Spleen (tissue), 11 donors: Measurements from ENCODE around the gene MIP. TPM values are rescaled to one million over a fixed set of nuclear protein-coding genes. Genes with fewer than 3 reads are reported as not detected.
A peak's percentile ranks its signal among the peaks of the same experiment; 100 is the strongest.

ENCODE experiments used
- DNase-seq: peaks from one replicate; pipeline ENCODE4 v3.0.0-alpha.2; 2020
- H3K27ac ChIP-seq, 8 donors: fragments of 200-600 bp; sonication (generic) in 7 of 8; 1 replicate in 4 of 8; 2 replicates in 4 of 8; pipeline versions ENCODE4 v1.5.0 to v1.8.0; 2016 to 2021; ENCODE audit warnings: inconsistent platforms in 4 of 8, mild to moderate bottlenecking in 4 of 8, moderate library complexity in 1 of 8
- H3K27me3 ChIP-seq, 7 donors: fragments of 200-600 bp; sonication (generic) in 6 of 7; replicated peaks in 1 of 7; 1 replicate in 4 of 7; 2 replicates in 3 of 7; pipeline versions ENCODE4 v1.5.0 to v1.8.0; 2016 to 2021; ENCODE audit warnings: inconsistent platforms in 3 of 7, mild to moderate bottlenecking in 1 of 7
- H3K36me3 ChIP-seq, 6 donors: fragments of 200-600 bp; sonication (generic) in 5 of 6; 1 replicate in 4 of 6; 2 replicates in 2 of 6; pipeline versions ENCODE4 v1.5.0 to v1.8.0; 2016 to 2021; ENCODE audit warnings: inconsistent platforms in 2 of 6
- H3K4me1 ChIP-seq, 6 donors: fragments of 200-600 bp; sonication (generic) in 5 of 6; 1 replicate in 3 of 6; 2 replicates in 3 of 6; pipeline versions ENCODE4 v1.5.0 to v1.8.0; 2016 to 2021; ENCODE audit warnings: inconsistent platforms in 3 of 6
- H3K4me3 ChIP-seq, 8 donors: fragments of 200-600 bp; sonication (generic) in 7 of 8; 1 replicate in 4 of 8; 2 replicates in 4 of 8; pipeline versions ENCODE4 v1.5.0 to v1.8.0; 2016 to 2021; ENCODE audit warnings: inconsistent platforms in 4 of 8, mild to moderate bottlenecking in 4 of 8, moderate library complexity in 2 of 8
- H3K9me3 ChIP-seq, 8 donors: fragments of 200-600 bp; sonication (generic) in 7 of 8; 1 replicate in 4 of 8; 2 replicates in 4 of 8; pipeline versions ENCODE4 v1.5.0 to v1.8.0; 2016 to 2021; ENCODE audit warnings: inconsistent platforms in 4 of 8
- CTCF ChIP-seq, 11 experiments: fragments of 200-600 bp in 7 of 11; fragments of 450-650 bp in 4 of 11; sonication (generic) in 4 of 11; IDR thresholded peaks in 8 of 11; conservative IDR thresholded peaks in 3 of 11; 1 replicate in 7 of 11; 2 replicates in 4 of 11; pipeline versions ENCODE4 v1.4.0 to v1.8.0; 2016 to 2021; ENCODE audit warnings: antibody characterized with exemption in 11 of 11, inconsistent platforms in 4 of 11, mild to moderate bottlenecking in 1 of 11
- POLR2A ChIP-seq, 3 donors: fragments of 450-650 bp; IDR thresholded peaks; one replicate each; pipeline ENCODE4 v1.5.1; 2017; ENCODE audit warnings: antibody characterized with exemption in 3 of 3, mild to moderate bottlenecking in 1 of 3
- POLR2AphosphoS5 ChIP-seq, 3 donors: sonication (generic); formaldehyde crosslinking; IDR thresholded peaks; one replicate each; pipeline ENCODE4 v1.5.1; 2017; ENCODE audit warnings: antibody characterized with exemption in 3 of 3
- WGBS, 5 donors: extraction: QIAGEN DNeasy Blood & Tissue Kit in 3 of 5; methylation state at CpG; one replicate each; pipeline versions ENCODE4 v1.1.5 to v1.1.7; 2013 to 2018; 5-methylcytosine and 5-hydroxymethylcytosine counted together
- intact Hi-C: fragments of 100-400 bp; cut with DNase I; formaldehyde crosslinking; loops from one replicate; pipeline ENCODE4 v1.15.0; 2023; ENCODE audit warnings: low total_unique reads
- polyA plus RNA-seq, 3 donors: library from polyadenylated mRNA; stranded (reverse); fragments of 200-250 nt; gene quantifications; one replicate each; pipeline ENCODE4 v1.2.1, GENCODE V29; 2013
- total RNA-seq, 7 donors: library from RNA; depleted of rRNA in 3 of 7; stranded (reverse); fragments of >200 nt in 3 of 7; fragmentation: NEBNext Ultra II Directional in 4 of 7; extraction: Animal tissue kit (Norgen Biotek cat#: 25700) in 4 of 7; gene quantifications; one replicate each; pipeline versions ENCODE4 v1.1.0 to v1.2.1, GENCODE V29; 2016 to 2021
- donor health status: healthy with polysubstance abuse.
- donor health status: DM: no; HTN: no; CAD: no; lungs with moderate emphysema.
- donor health status: DM: no; HTN: no; CAD: no.
- donor health status: Bipolar disorder and iron deficiency.
- donor health status: healthy.
- donor health status: DM: no; HTN: no; CAD: no.
- donor health status: DM: yes; HTN: yes; CAD: no.

The MIP gene
- total and polyA plus RNA-seq, 10 donors, result 0.07 to 0.52 (median 0.14) TPM; not detected in 7

DNA sequence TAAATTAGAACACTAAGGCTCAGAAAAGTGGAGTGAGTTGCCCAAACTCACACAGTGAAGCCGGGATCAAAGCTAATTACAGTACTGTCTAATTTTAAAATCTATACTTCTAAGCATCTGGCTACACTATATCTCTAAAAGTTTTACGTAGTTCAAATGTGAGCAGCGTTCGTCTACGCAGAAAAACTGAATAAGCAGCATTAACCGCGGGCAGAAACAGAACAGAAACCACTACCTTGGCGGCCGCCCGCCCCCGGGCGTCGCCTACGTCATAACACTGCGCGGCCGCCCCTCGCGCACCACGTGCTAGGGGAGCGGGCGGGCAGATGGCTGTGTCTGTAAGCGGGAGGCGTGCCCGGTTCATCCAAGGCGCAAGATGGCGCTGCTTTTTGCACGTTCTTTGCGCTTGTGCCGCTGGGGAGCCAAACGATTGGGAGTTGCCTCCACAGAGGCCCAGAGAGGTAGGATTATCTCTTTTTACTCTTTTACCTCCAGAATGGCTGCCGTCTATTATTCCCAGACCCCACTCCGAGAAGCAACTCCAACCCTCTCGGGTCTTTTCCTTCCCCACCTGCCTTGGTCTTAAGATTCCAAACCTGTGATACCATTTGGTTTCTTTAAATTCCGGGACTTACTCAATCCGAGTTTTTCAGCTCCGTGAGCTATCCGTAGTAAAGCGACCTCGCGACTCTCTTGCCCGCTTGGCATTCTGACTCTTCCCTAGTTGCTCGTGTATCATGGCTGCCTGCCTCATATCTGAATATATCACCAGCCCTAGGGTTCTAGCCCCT, 14.0 kb upstream of the MIP start, which contains the start of gene SPRYD4:
Gene SPRYD4 (plus strand): TSS at position 363 of the 791 bp plus-strand sequence. CDS start 14 bp downstream, at position 377.
- peak within 1 kb of the TSS; percentile 87 to 98 (median 93) for H3K27ac ChIP-seq
- peaks cover 0 to 24% (median 3%) of the 10 kb centered on the region in 6 donors for H3K36me3 ChIP-seq
- H3K4me1 ChIP-seq, result peaks cover 16 to 59% (median 41%) of the 10 kb centered on the region in 6 donors
- H3K9me3 ChIP-seq, result no peaks in the 10 kb centered on the region
- peak; percentile 98 for DNase-seq
- TF ChIP-seq POLR2A (IDR thresholded peaks at IDR 0.05), result peak; percentile 54 to 96 (median 69)
- TF ChIP-seq CTCF (IDR thresholded peaks at IDR 0.05 in 8 of 11, conservative IDR thresholded peaks at IDR 0.05 in 3 of 11), result peak in 9 of 11 experiments; percentile 18 to 71 (median 45)
- peak; percentile 97 to 99 (median 98) for TF ChIP-seq POLR2AphosphoS5 (IDR thresholded peaks at IDR 0.05)
- intact Hi-C loops, result loop anchor here (10.0 kb wide), 1 partner anchor 134 kb away; the partner anchor contains the start of genes IL23A and PAN2
- peak within 1 kb of the TSS; percentile 64 to 97 (median 78) for H3K4me3 ChIP-seq
- WGBS, 5 donors, result 0 to 1% (median 1%) methylated on average over 35 to 43 of the region's 43 CpGs
- no peaks in the 10 kb centered on the region for H3K27me3 ChIP-seq

- no peak for DNase-seq
- Histone ChIP-seq H3K36me3 (no peaks in the 10 kb centered on the region), H3K9me3 (no peaks in the 10 kb centered on the region), H3K27ac (no peak overlapping the region), H3K4me1 (peaks cover 6 to 26% (median 12%) of the 10 kb centered on the region in 6 donors), H3K4me3 (no peak overlapping the region), H3K27me3 (no peaks in the 10 kb centered on the region)
- TF ChIP-seq CTCF (IDR thresholded peaks at IDR 0.05 in 8 of 11, conservative IDR thresholded peaks at IDR 0.05 in 3 of 11) (no peak), POLR2AphosphoS5 (IDR thresholded peaks at IDR 0.05) (no peak), POLR2A (IDR thresholded peaks at IDR 0.05) (no peak)
- intact Hi-C loops, result loop anchor here (10.0 kb wide), 1 partner anchor 128 kb away; the partner anchor contains the start of genes IL23A and PAN2
Measured at GRCh38 chr12:56462565-56462964, 8.1 kb upstream of the MIP start.

DNA sequence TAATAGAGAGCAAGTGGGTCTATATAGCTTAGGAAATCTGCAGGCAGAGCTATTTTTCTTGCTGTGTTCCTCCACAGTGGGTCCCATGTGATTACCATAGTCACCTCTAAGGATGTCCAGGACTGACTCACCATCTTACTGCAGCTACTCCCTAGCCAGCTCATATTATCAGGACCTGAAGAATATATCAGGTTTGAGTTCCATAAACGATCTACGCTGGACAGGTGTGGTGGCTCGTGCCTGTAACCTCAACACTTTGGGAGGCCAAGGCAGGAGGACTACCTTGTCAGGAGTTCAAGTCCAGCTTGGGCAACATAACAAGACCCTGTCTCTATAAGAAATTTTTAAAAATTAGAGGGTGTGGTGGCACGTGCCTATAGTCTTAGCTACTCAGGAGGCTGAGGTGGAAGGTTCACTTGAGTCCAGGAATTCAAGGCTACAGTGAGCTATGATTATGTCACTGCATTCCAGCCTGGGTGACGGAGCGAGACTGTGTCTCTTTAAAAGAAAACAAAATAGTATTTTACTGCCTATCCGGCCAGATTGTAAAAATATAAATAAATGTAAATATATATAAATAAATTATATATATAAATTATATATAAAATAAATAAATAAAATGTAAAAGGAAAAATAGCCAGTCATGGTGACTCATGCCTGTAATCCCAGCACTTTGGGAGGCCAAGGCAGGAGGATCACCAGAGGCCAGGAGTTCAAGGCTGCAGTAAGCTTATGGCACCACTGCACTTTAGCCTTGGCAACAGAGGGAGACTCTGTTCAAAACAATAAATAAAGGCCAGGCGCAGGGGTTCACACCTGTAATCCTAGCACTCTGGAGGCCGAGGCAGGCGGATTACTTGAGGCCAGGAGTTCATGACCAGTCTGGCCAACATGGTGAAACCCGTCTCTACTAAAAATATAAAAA, 7.0 kb upstream of the MIP start:
- no peak for DNase-seq
- Histone ChIP-seq H3K4me3 (no peak overlapping the region), H3K9me3 (no peaks in the 10 kb centered on the region), H3K27me3 (no peaks in the 10 kb centered on the region), H3K4me1 (peaks cover 6 to 23% (median 10%) of the 10 kb centered on the region in 6 donors), H3K27ac (no peak overlapping the region), H3K36me3 (no peaks in the 10 kb centered on the region)
- 85 to 92% (median 88%) methylated on average over 11 of the region's 11 CpGs for WGBS, 5 donors
- intact Hi-C loops, result loop anchor here (10.0 kb wide), 1 partner anchor 127 kb away; the partner anchor contains the start of genes IL23A and PAN2
- TF ChIP-seq POLR2A (IDR thresholded peaks at IDR 0.05) (no peak), POLR2AphosphoS5 (IDR thresholded peaks at IDR 0.05) (no peak), CTCF (IDR thresholded peaks at IDR 0.05 in 8 of 11, conservative IDR thresholded peaks at IDR 0.05 in 3 of 11) (no peak)
